ENCODE data around the gene AMD1. TPM values are rescaled to one million over a fixed set of nuclear protein-coding genes. Genes with fewer than 3 reads are reported as not detected.

Gene AMD1
- total RNA-seq, 1 donor from 2014 or later: 61.7 TPM

DNA sequence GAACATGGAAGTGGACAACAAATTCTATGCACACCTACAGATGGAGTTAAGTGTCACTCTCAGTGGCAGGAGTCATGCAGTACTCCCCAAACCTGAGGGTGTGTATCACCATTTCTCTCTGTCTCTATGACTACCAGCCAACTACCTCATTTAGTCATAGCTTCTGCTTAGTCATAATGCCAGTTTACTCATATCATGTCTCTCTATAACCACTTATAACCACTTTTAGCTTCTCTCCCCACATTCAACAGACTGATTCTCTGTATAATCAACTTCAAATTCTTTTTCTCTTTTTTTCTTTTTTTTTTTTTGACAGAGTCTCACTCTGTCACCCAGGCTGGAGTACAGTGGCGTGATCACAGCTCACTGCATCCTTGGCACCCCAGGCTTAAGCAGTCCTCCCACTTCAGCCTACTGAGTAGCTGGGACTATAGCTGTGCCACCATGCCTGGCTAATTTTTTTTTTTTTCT is 70.1 kb downstream of the AMD1 start:
- H3K36me3 ChIP-seq: no peaks in the 10 kb centered on the region
- no peak for DNase-seq
- no peaks in the 10 kb centered on the region for H3K27me3 ChIP-seq
- no peak overlapping the region for H3K4me3 ChIP-seq
- intact Hi-C loops (cut with DNase I): no loop called here
- H3K4me1 ChIP-seq: no peaks in the 10 kb centered on the region
- no peak overlapping the region for H3K27ac ChIP-seq
- no peaks in the 10 kb centered on the region for H3K9me3 ChIP-seq
- peak; percentile 86 for ATAC-seq
- TF ChIP-seq, protein P1, sequence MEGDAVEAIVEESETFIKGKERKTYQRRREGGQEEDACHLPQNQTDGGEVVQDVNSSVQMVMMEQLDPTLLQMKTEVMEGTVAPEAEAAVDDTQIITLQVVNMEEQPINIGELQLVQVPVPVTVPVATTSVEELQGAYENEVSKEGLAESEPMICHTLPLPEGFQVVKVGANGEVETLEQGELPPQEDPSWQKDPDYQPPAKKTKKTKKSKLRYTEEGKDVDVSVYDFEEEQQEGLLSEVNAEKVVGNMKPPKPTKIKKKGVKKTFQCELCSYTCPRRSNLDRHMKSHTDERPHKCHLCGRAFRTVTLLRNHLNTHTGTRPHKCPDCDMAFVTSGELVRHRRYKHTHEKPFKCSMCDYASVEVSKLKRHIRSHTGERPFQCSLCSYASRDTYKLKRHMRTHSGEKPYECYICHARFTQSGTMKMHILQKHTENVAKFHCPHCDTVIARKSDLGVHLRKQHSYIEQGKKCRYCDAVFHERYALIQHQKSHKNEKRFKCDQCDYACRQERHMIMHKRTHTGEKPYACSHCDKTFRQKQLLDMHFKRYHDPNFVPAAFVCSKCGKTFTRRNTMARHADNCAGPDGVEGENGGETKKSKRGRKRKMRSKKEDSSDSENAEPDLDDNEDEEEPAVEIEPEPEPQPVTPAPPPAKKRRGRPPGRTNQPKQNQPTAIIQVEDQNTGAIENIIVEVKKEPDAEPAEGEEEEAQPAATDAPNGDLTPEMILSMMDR (IDR thresholded peaks at IDR 0.05): no peak

Other genes starting within 250 kb of the AMD1 start
- 26.6 TPM for gene CDK19, start 59.3 kb upstream of the AMD1 start, total RNA-seq
- gene GTF3C6, start 83.9 kb downstream of the AMD1 start, total RNA-seq: 47.5 TPM
- 22.3 TPM for gene RPF2, start 107.3 kb downstream of the AMD1 start, total RNA-seq
- gene SLC16A10, start 212.7 kb downstream of the AMD1 start, total RNA-seq: 12.3 TPM

Measured in upper lobe of right lung (tissue), 1 donor.